Transverse colon (tissue), 4 donors: ENCODE measurements around the gene ETFB.

Experiments used
- POLR2A ChIP-seq: fragments of 450-650 bp; IDR thresholded peaks from one replicate; pipeline ENCODE4 v1.6.1; 2016; ENCODE audit warnings: antibody characterized with exemption, mild to moderate bottlenecking, moderate library complexity
- POLR2AphosphoS5 ChIP-seq, 3 donors: sonication (generic); formaldehyde crosslinking; IDR thresholded peaks; one replicate each; pipeline ENCODE4 v1.6.1; 2016; ENCODE audit warnings: antibody characterized with exemption in 3 of 3
- TF ChIP-seq, protein P1 (sequence below), 5 experiments: fragments of 200-600 bp in 3 of 5; fragments of 450-650 bp in 2 of 5; sonication (generic) in 3 of 5; IDR thresholded peaks; 1 replicate in 2 of 5; 2 replicates in 3 of 5; pipeline ENCODE4 v1.5.1; 2016 to 2017; ENCODE audit warnings: antibody characterized with exemption in 5 of 5, inconsistent platforms in 3 of 5, mild to moderate bottlenecking in 2 of 5, moderate library complexity in 1 of 5

DNA sequence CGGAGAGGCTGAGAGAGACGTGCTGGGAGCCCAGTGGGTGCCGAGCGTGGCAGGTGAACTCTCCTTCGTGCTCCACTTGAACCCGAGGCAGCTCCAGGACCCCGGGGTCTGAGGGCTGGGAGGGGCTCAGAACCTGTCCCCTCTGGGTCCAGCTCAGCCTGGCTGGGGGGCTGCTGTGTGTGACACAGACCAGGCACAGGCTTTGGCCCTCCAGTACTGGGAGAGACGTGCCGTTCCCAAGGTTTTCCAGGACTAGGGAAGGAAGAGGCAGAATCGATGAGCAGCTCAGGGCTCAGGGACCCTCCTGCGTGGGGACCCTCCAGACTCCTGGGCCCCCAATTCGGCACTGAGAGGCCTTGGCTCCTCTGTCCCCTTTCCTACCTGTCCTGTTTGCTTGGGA lies 49.0 kb upstream of the ETFB start:
- TF ChIP-seq POLR2A = no peak
- TF ChIP-seq, protein P1, sequence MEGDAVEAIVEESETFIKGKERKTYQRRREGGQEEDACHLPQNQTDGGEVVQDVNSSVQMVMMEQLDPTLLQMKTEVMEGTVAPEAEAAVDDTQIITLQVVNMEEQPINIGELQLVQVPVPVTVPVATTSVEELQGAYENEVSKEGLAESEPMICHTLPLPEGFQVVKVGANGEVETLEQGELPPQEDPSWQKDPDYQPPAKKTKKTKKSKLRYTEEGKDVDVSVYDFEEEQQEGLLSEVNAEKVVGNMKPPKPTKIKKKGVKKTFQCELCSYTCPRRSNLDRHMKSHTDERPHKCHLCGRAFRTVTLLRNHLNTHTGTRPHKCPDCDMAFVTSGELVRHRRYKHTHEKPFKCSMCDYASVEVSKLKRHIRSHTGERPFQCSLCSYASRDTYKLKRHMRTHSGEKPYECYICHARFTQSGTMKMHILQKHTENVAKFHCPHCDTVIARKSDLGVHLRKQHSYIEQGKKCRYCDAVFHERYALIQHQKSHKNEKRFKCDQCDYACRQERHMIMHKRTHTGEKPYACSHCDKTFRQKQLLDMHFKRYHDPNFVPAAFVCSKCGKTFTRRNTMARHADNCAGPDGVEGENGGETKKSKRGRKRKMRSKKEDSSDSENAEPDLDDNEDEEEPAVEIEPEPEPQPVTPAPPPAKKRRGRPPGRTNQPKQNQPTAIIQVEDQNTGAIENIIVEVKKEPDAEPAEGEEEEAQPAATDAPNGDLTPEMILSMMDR (IDR thresholded peaks at IDR 0.05) = no peak
- no peak for TF ChIP-seq POLR2AphosphoS5 (IDR thresholded peaks at IDR 0.05)
